ENCODE data around the gene CUBN.

- TF ChIP-seq, protein P1, sequence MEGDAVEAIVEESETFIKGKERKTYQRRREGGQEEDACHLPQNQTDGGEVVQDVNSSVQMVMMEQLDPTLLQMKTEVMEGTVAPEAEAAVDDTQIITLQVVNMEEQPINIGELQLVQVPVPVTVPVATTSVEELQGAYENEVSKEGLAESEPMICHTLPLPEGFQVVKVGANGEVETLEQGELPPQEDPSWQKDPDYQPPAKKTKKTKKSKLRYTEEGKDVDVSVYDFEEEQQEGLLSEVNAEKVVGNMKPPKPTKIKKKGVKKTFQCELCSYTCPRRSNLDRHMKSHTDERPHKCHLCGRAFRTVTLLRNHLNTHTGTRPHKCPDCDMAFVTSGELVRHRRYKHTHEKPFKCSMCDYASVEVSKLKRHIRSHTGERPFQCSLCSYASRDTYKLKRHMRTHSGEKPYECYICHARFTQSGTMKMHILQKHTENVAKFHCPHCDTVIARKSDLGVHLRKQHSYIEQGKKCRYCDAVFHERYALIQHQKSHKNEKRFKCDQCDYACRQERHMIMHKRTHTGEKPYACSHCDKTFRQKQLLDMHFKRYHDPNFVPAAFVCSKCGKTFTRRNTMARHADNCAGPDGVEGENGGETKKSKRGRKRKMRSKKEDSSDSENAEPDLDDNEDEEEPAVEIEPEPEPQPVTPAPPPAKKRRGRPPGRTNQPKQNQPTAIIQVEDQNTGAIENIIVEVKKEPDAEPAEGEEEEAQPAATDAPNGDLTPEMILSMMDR (IDR thresholded peaks at IDR 0.05) = no peak
- no peak for TF ChIP-seq POLR2A (IDR thresholded peaks at IDR 0.05)
Observed at GRCh38 chr10:16832351-16833080, 297.1 kb downstream of the CUBN start.
